Trophoblast cell (in vitro differentiated cells and primary cell): Measurements from ENCODE around the gene TSR2. TPM values are rescaled to one million over a fixed set of nuclear protein-coding genes. Genes with fewer than 3 reads are reported as not detected.

Source experiments
- DNase-seq, 2 donors: peaks; one replicate each; pipeline ENCODE4 v3.0.0-alpha.2; 2016
- H2AFZ ChIP-seq: 2 replicates; pipeline ENCODE4 v1.6.1; 2013; ENCODE audit warnings: low read length, moderate library complexity, mild to moderate bottlenecking; ENCODE audit not compliant: insufficient read depth, poor library complexity
- H2AK5ac ChIP-seq: 2 replicates; pipeline ENCODE4 v1.6.1; 2013; ENCODE audit warnings: mild to moderate bottlenecking, low read length
- H2BK120ac ChIP-seq: 2 replicates; pipeline ENCODE4 v1.6.1; 2013; ENCODE audit warnings: low read length, mild to moderate bottlenecking, moderate library complexity; ENCODE audit not compliant: insufficient read depth, poor library complexity
- H2BK12ac ChIP-seq: 2 replicates; pipeline ENCODE4 v1.6.1; 2013; ENCODE audit warnings: mild to moderate bottlenecking, low read length, moderate library complexity
- H2BK5ac ChIP-seq: 2 replicates; pipeline ENCODE4 v1.6.1; 2013; ENCODE audit warnings: low read length, low read depth, moderate library complexity, mild to moderate bottlenecking; ENCODE audit not compliant: poor library complexity
- H3K14ac ChIP-seq: 2 replicates; pipeline ENCODE4 v1.6.1; 2013; ENCODE audit warnings: mild to moderate bottlenecking, low read length
- H3K18ac ChIP-seq: 2 replicates; pipeline ENCODE4 v1.6.1; 2013; ENCODE audit warnings: mild to moderate bottlenecking, low read length
- H3K23ac ChIP-seq: 2 replicates; pipeline ENCODE4 v1.6.1; 2013; ENCODE audit warnings: low read length
- H3K27ac ChIP-seq: 2 replicates; pipeline ENCODE4 v1.5.1; 2013; ENCODE audit warnings: low read depth, mild to moderate bottlenecking, inconsistent platforms, low read length, moderate library complexity
- H3K27me3 ChIP-seq: 2 replicates; pipeline ENCODE4 v1.6.1; 2013; ENCODE audit warnings: inconsistent platforms, mild to moderate bottlenecking, low read length, moderate library complexity; ENCODE audit not compliant: insufficient read depth
- H3K36me3 ChIP-seq, 2 experiments: 1 replicate in 1 of 2; 2 replicates in 1 of 2; pipeline ENCODE4 v1.6.1; 2013; ENCODE audit warnings: low read length in 2 of 2, mild to moderate bottlenecking in 2 of 2, moderate library complexity in 1 of 2; ENCODE audit not compliant: insufficient read depth in 2 of 2, control insufficient read depth in 1 of 2
- H3K4ac ChIP-seq: 2 replicates; pipeline ENCODE4 v1.6.1; 2013; ENCODE audit warnings: low read depth, mild to moderate bottlenecking, low read length, moderate library complexity
- H3K4me1 ChIP-seq, 2 experiments: 1 replicate in 1 of 2; 2 replicates in 1 of 2; pipeline ENCODE4 v1.6.1; 2013; ENCODE audit warnings: low read length in 2 of 2, mild to moderate bottlenecking in 2 of 2, moderate library complexity in 1 of 2; ENCODE audit not compliant: insufficient read depth in 2 of 2, control insufficient read depth in 1 of 2
- H3K4me2 ChIP-seq: 2 replicates; pipeline ENCODE4 v1.6.1; 2013; ENCODE audit warnings: inconsistent platforms, mild to moderate bottlenecking, low read length, moderate library complexity
- H3K4me3 ChIP-seq: 2 replicates; pipeline ENCODE4 v1.5.1; 2013; ENCODE audit warnings: mild to moderate bottlenecking, low read depth, low read length, inconsistent platforms
- H3K79me1 ChIP-seq: one replicate; pipeline ENCODE4 v1.6.1; 2013; ENCODE audit warnings: low read length
- H3K79me2 ChIP-seq: 2 replicates; pipeline ENCODE4 v1.6.1; 2013; ENCODE audit warnings: low read length, mild to moderate bottlenecking; ENCODE audit not compliant: control insufficient read depth, insufficient read depth, poor library complexity
- H3K9ac ChIP-seq: 2 replicates; pipeline ENCODE4 v1.6.1; 2013; ENCODE audit warnings: mild to moderate bottlenecking, low read length
- H3K9me3 ChIP-seq: 2 replicates; pipeline ENCODE4 v1.6.1; 2013; ENCODE audit warnings: low read depth, mild to moderate bottlenecking, control low read depth, inconsistent platforms, low read length; ENCODE audit not compliant: insufficient read depth
- H4K12ac ChIP-seq: 2 replicates; pipeline ENCODE4 v1.6.1; 2013; ENCODE audit warnings: low read depth, mild to moderate bottlenecking, low read length, moderate library complexity
- H4K8ac ChIP-seq: 2 replicates; pipeline ENCODE4 v1.6.1; 2013; ENCODE audit warnings: low read depth, mild to moderate bottlenecking, low read length, moderate library complexity
- H4K91ac ChIP-seq: one replicate; pipeline ENCODE4 v1.6.1; 2013; ENCODE audit warnings: low read depth, mild to moderate bottlenecking, low read length, moderate library complexity
- WGBS: extraction: QIAGEN DNeasy Blood & Tissue Kit; methylation state at CpG from one replicate; pipeline ENCODE4 v1.1.7; 2013; ENCODE audit warnings: missing lambda C conversion rate; ENCODE audit not compliant: insufficient read length, insufficient coverage; ENCODE audit errors: extremely low coverage; 5-methylcytosine and 5-hydroxymethylcytosine counted together
- polyA plus RNA-seq: library from polyadenylated mRNA; stranded (reverse); fragments of 200-250 nt; gene quantifications from 2 replicates; pipeline ENCODE4 v1.2.3, GENCODE V29; 2013

TSR2 gene, protein sequence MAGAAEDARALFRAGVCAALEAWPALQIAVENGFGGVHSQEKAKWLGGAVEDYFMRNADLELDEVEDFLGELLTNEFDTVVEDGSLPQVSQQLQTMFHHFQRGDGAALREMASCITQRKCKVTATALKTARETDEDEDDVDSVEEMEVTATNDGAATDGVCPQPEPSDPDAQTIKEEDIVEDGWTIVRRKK
- 21.6 and 22.9 TPM in 2 replicates for polyA plus RNA-seq

DNA sequence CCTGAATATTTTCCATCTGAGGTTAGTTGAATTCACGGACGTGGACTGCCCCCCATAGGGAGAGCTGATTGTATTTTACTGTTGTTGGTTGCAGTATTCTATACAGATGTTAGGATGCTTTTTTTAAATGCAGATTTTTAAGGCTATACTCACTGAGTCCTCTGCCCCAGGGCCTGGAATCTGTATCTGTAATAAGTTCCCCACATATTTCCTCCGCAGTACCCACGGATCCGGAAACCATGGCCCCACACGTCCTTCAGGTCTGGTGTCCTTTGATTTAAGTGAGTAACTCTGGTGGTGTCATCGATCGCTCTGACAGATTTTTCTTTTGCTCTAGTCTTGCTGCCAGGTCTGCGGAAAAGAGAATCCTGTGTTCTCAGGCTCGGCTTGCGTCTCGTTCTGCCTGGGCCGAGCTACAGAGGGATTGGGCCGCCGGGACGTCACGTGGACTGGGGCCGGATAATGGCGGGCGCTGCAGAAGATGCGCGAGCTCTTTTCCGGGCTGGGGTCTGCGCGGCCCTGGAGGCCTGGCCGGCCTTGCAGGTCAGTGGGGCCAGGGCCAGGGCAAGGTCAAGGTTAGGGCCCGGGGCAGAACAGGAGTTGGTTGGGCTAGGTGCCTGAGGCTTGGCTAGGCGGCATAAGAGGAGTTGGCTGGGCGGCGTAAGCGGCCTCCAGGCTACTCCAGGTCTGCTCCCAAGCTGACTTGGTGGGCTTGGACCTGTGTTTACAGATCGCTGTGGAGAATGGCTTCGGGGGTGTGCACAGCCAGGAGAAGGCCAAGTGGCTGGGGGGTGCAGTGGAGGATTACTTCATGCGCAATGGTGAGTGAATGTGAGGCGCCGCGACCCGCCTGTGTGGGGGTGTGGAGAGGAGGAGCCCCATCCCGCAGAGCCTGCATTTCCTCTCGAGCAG lies at the start of gene TSR2:
TSS of gene TSR2 (plus strand) at position 445 of the 912 bp plus-strand sequence. CDS start at position 463, 18 bp downstream.
- Histone ChIP-seq H2BK12ac (no peak within 1 kb of the TSS), H4K91ac (peak within 1 kb of the TSS; percentile 61), H2BK5ac (peak within 1 kb of the TSS; percentile 63), H3K79me2 (peaks cover 5% of the 10 kb centered on the region), H4K12ac (peak within 1 kb of the TSS; percentile 98), H3K9ac (peak within 1 kb of the TSS; percentile 96), H4K8ac (peak within 1 kb of the TSS; percentile 99), H3K4me1 (peaks cover 2 to 3% of the 10 kb centered on the region in 2 experiments), H2BK120ac (no peak within 1 kb of the TSS), H3K27ac (no peak within 1 kb of the TSS), H3K18ac (peak within 1 kb of the TSS; percentile 88), H3K23ac (no peak within 1 kb of the TSS), H3K27me3 (no peaks in the 10 kb centered on the region), H3K4me3 (peak within 1 kb of the TSS; percentile 98), H2AK5ac (peak within 1 kb of the TSS; percentile 29), H3K36me3 (peaks cover 11 to 19% of the 10 kb centered on the region in 2 experiments), H3K79me1 (peaks cover 2% of the 10 kb centered on the region), H2AFZ (peak within 1 kb of the TSS; percentile 83), H3K14ac (peak within 1 kb of the TSS; percentile 57), H3K4ac (peak within 1 kb of the TSS; percentile 43), H3K9me3 (no peaks in the 10 kb centered on the region), H3K4me2 (peak within 1 kb of the TSS; percentile 81)
- DNase-seq, result peak; percentile 69 to 82
- WGBS, result no CpG with 5 or more reads among the region's 40 CpGs

DNA sequence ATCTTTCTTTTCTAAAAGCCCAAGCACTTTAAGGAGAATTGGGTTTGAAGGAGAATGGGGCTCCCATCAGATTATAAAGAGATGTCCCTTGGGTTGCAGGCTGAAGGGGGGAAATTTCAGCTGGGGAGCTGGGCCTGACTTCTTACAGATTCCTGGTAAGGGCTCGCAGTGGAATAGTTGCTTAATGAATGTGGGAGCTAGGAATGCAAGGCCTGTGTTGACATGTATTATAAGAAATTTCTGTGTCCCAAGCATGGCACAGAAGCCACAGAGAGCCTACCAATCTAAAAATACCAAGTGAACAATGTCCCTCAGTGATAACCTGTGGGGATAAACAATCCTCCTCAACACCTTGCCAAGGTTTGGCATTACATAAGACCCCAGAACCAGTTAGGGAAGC lies 43.1 kb upstream of the TSR2 start:
- Histone ChIP-seq H3K9ac (no peak overlapping the region), H3K4me2 (no peak overlapping the region)
- no CpG with 5 or more reads among the region's 1 CpG for WGBS

DNA sequence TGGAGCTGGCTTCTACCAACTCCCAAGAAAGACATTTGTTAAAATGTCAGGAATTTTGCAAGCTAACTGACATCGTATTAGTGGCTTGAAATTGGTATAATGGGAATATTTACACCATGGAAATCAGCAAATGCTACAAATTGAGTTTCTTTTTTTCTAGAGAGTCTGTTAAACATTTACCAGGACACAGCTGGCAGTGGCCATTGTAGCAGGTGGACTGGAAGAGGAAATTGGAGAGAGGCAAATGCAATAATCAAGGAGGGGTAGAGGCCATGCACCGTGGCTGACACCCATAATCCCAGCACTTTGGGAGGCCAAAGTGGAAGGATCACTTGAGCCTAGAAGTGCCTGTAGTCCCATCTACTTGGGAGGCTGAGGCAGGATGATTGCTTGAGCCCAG lies 32.9 kb upstream of the TSR2 start:
- no peaks in the 10 kb centered on the region for H3K27me3 ChIP-seq
- DNase-seq, result no peak
- no peak overlapping the region for H2AFZ ChIP-seq

More for the DNA sequence above, 43.1 kb upstream of the TSR2 start:
- Histone ChIP-seq H2AK5ac (no peak overlapping the region), H4K12ac (no peak overlapping the region), H2AFZ (no peak overlapping the region), H3K14ac (no peak overlapping the region), H3K4me3 (no peak overlapping the region), H3K4ac (no peak overlapping the region), H3K79me2 (no peaks in the 10 kb centered on the region), H3K18ac (no peak overlapping the region), H3K27me3 (no peaks in the 10 kb centered on the region), H3K23ac (no peak overlapping the region), H2BK12ac (no peak overlapping the region), H3K4me1 (no peaks in the 10 kb centered on the region), H3K79me1 (no peaks in the 10 kb centered on the region), H2BK120ac (no peak overlapping the region), H3K36me3 (no peaks in the 10 kb centered on the region), H3K9me3 (no peaks in the 10 kb centered on the region), H4K91ac (no peak overlapping the region), H4K8ac (no peak overlapping the region), H3K27ac (no peak overlapping the region), H2BK5ac (no peak overlapping the region)
- DNase-seq, result peak in 1 of 2 donors; percentile 35

DNA sequence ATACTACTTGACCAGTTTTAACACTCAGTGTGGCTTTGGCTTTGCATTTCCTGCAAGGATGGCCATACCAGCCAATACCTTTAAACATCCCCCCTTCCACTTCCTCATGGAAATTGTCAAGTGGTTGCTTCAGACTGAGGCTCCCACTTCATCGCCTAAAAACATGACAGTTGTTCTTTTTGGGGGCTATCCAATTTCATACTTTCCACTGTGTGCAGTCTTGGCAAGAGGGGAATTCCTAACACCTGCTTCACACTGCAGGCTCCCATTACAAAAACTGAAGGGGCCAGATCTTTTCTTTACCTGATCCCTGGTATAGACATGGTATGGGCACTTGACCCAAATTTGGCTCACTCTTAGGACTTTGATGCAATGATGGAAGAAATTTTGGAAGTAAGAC lies 28.5 kb upstream of the TSR2 start:
- Histone ChIP-seq H2BK120ac (no peak overlapping the region), H3K23ac (no peak overlapping the region), H4K91ac (no peak overlapping the region), H2BK12ac (no peak overlapping the region), H3K4me1 (no peaks in the 10 kb centered on the region), H4K12ac (no peak overlapping the region), H3K79me2 (no peaks in the 10 kb centered on the region), H4K8ac (no peak overlapping the region), H2AK5ac (no peak overlapping the region), H3K18ac (no peak overlapping the region), H3K79me1 (no peaks in the 10 kb centered on the region), H2AFZ (no peak overlapping the region), H3K4ac (no peak overlapping the region), H3K14ac (no peak overlapping the region), H3K27me3 (no peaks in the 10 kb centered on the region), H3K4me2 (no peak overlapping the region), H3K27ac (no peak overlapping the region), H3K36me3 (no peaks in the 10 kb centered on the region), H3K9me3 (no peaks in the 10 kb centered on the region), H3K9ac (no peak overlapping the region), H2BK5ac (no peak overlapping the region), H3K4me3 (no peak overlapping the region)
- no peak for DNase-seq
- WGBS, result no CpG with 5 or more reads among the region's 1 CpG

More for the DNA sequence above, 32.9 kb upstream of the TSR2 start:
- no CpG with 5 or more reads among the region's 2 CpGs for WGBS
- H3K4me2 ChIP-seq, result no peak overlapping the region
- H3K14ac ChIP-seq, result no peak overlapping the region
- no peaks in the 10 kb centered on the region for H3K4me1 ChIP-seq
- H3K9me3 ChIP-seq, result no peaks in the 10 kb centered on the region
- no peak overlapping the region for H4K12ac ChIP-seq
- H3K9ac ChIP-seq, result no peak overlapping the region
- H3K36me3 ChIP-seq, result no peaks in the 10 kb centered on the region
- no peaks in the 10 kb centered on the region for H3K79me2 ChIP-seq
- no peak overlapping the region for H3K27ac ChIP-seq
- no peak overlapping the region for H3K4me3 ChIP-seq
- no peak overlapping the region for H4K91ac ChIP-seq
- no peak overlapping the region for H3K23ac ChIP-seq
- no peak overlapping the region for H2BK5ac ChIP-seq
- H2BK12ac ChIP-seq, result no peak overlapping the region
- H3K18ac ChIP-seq, result no peak overlapping the region
- no peak overlapping the region for H2BK120ac ChIP-seq
- H3K4ac ChIP-seq, result no peak overlapping the region
- H4K8ac ChIP-seq, result no peak overlapping the region
- H3K79me1 ChIP-seq, result no peaks in the 10 kb centered on the region
- no peak overlapping the region for H2AK5ac ChIP-seq
